SK-N-SH (cell line): ENCODE results near the gene CBLB. TPM values are rescaled to one million over a fixed set of nuclear protein-coding genes. Genes with fewer than 3 reads are reported as not detected.

Experiments
- CTCF ChIA-PET: fragments of 300-600, 350-600 bp; formaldehyde crosslinking; extraction: SDS; loops from one replicate; lab custom pipeline; 2021; lab: Yijun Ruan, JAX
- POLR2A ChIA-PET: fragments of 350-600 bp; sonication (Branson Sonifier 250); formaldehyde crosslinking; extraction: SDS; loops from one replicate; lab custom pipeline; 2020; ENCODE audit warnings: antibody characterized with exemption, inconsistent platforms; lab: Yijun Ruan, JAX
- DNase-seq: peaks from one replicate; pipeline ENCODE4 v3.0.0; 2012
- H2AFZ ChIP-seq: fragments of 200-600 bp; sonication (generic); 2 replicates; pipeline ENCODE4 v1.8.1; 2016; ENCODE audit warnings: antibody characterized with exemption, mild to moderate bottlenecking, low read depth
- H3F3A ChIP-seq: fragments of 200-600 bp; sonication (generic); replicated peaks from 2 replicates; pipeline ENCODE3; 2016; ENCODE audit warnings: antibody characterized with exemption, mild to moderate bottlenecking; ENCODE audit not compliant: insufficient read depth
- H3K27ac ChIP-seq, 2 experiments: fragments of 200-500 bp in 1 of 2; fragments of 200-600 bp in 1 of 2; sonication (Bioruptor generic) in 1 of 2; sonication (generic), shearing (Covaris generic) in 1 of 2; 2 replicates each; pipeline versions ENCODE4 v1.5.1 to v1.6.1; 2014 to 2016; ENCODE audit warnings: low read depth in 2 of 2, inconsistent platforms in 1 of 2, low read length in 1 of 2, mild to moderate bottlenecking in 1 of 2, mixed read lengths in 1 of 2
- H3K27me3 ChIP-seq: fragments of 200-600 bp; sonication (generic), shearing (Covaris generic); 2 replicates; pipeline ENCODE4 v1.6.1; 2016; ENCODE audit warnings: mixed run types; ENCODE audit not compliant: insufficient read depth
- H3K36me3 ChIP-seq, 2 experiments: fragments of 200-500 bp in 1 of 2; fragments of 200-600 bp in 1 of 2; sonication (Bioruptor generic) in 1 of 2; sonication (generic) in 1 of 2; replicated peaks in 1 of 2; 2 replicates each; pipeline versions ENCODE3 to v1.5.1; 2014 to 2016; ENCODE audit warnings: low read length in 1 of 2, mild to moderate bottlenecking in 1 of 2; ENCODE audit not compliant: insufficient read depth in 2 of 2, control insufficient read depth in 1 of 2
- H3K4me1 ChIP-seq, 2 experiments: fragments of 200-500 bp in 1 of 2; fragments of 200-600 bp in 1 of 2; sonication (Bioruptor generic) in 1 of 2; sonication (generic), shearing (Covaris generic) in 1 of 2; 2 replicates each; pipeline versions ENCODE4 v1.5.1 to v1.6.1; 2014 to 2016; ENCODE audit warnings: low read depth in 1 of 2, low read length in 1 of 2, mixed run types in 1 of 2; ENCODE audit not compliant: insufficient read depth in 2 of 2, control insufficient read depth in 1 of 2
- H3K4me2 ChIP-seq: fragments of 200-600 bp; sonication (generic), shearing (Covaris generic); 2 replicates; pipeline ENCODE4 v1.6.1; 2017; ENCODE audit warnings: mixed run types
- H3K4me3 ChIP-seq, 2 experiments: fragments of 200-500 bp in 1 of 2; fragments of 200-600 bp in 1 of 2; sonication (Bioruptor generic) in 1 of 2; sonication (generic), shearing (Covaris generic) in 1 of 2; 2 replicates each; pipeline versions ENCODE4 v1.5.1 to v1.8.1; 2014 to 2016; ENCODE audit warnings: low read depth in 2 of 2, inconsistent platforms in 1 of 2, low read length in 1 of 2, mild to moderate bottlenecking in 1 of 2, mixed read lengths in 1 of 2, moderate library complexity in 1 of 2
- H3K79me2 ChIP-seq: fragments of 200-600 bp; sonication (generic); 2 replicates; pipeline ENCODE4 v1.8.1; 2017; ENCODE audit warnings: mild to moderate bottlenecking; ENCODE audit not compliant: insufficient read depth
- H3K9ac ChIP-seq: fragments of 200-600 bp; sonication (generic); 2 replicates; pipeline ENCODE4 v1.6.1; 2017; ENCODE audit warnings: mixed run types
- H3K9me2 ChIP-seq: fragments of 200-600 bp; sonication (generic); 2 replicates; pipeline ENCODE4 v1.6.1; 2017; ENCODE audit warnings: mixed run types
- H3K9me3 ChIP-seq: fragments of 200-600 bp; sonication (generic); 2 replicates; pipeline ENCODE4 v1.6.1; 2017; ENCODE audit warnings: mixed run types, mild to moderate bottlenecking, moderate library complexity
- H4K20me1 ChIP-seq: fragments of 200-600 bp; sonication (generic); 2 replicates; pipeline ENCODE4 v1.6.1; 2017; ENCODE audit warnings: mild to moderate bottlenecking, mixed run types; ENCODE audit not compliant: insufficient read depth
- CHD2 ChIP-seq: fragments of 150-350 bp; IDR thresholded peaks from 2 replicates; pipeline ENCODE4 v1.6.1; 2018; ENCODE audit warnings: low read length; ENCODE audit not compliant: partially characterized antibody
- CTCF ChIP-seq: fragments of 200-600 bp; sonication (generic); IDR thresholded peaks from 2 replicates; pipeline ENCODE4 v1.6.1; 2017; ENCODE audit warnings: antibody characterized with exemption, mild to moderate bottlenecking, moderate library complexity
- ELF1 ChIP-seq: IDR thresholded peaks from 2 replicates; pipeline ENCODE4 v1.4.0; 2012
- EP300 ChIP-seq, 2 experiments: IDR thresholded peaks; 2 replicates each; pipeline versions ENCODE4 v1.4.0 to v1.6.1; 2012; ENCODE audit warnings: borderline replicate concordance in 1 of 2, low read depth in 1 of 2, low read length in 1 of 2
- FOSL2 ChIP-seq: IDR thresholded peaks from 2 replicates; pipeline ENCODE4 v1.4.0; 2012; ENCODE audit warnings: low read depth, mild to moderate bottlenecking, moderate library complexity, borderline replicate concordance
- FOXJ3 ChIP-seq: sonication (generic); formaldehyde crosslinking; IDR thresholded peaks from 2 replicates; pipeline ENCODE4 v1.5.1; 2020; ENCODE audit warnings: mild to moderate bottlenecking, missing genetic modification reagents
- GABPA ChIP-seq: IDR thresholded peaks from 2 replicates; pipeline ENCODE4 v1.4.0; 2012; ENCODE audit warnings: low read depth, mild to moderate bottlenecking
- NFIC ChIP-seq: IDR thresholded peaks from 2 replicates; pipeline ENCODE4 v1.4.0; 2012; ENCODE audit warnings: borderline replicate concordance
- RFX5 ChIP-seq: IDR thresholded peaks from 2 replicates; pipeline ENCODE4 v1.6.1; 2012; ENCODE audit warnings: mild to moderate bottlenecking, improper control_type of control experiment, low read length
- SMC3 ChIP-seq: IDR thresholded peaks from 2 replicates; pipeline ENCODE4 v1.6.1; 2012; ENCODE audit warnings: low read depth, low read length, improper control_type of control experiment
- TAF1 ChIP-seq: IDR thresholded peaks from 2 replicates; pipeline ENCODE4 v1.6.1; 2012; ENCODE audit warnings: low read depth, mild to moderate bottlenecking, low read length, moderate library complexity, borderline replicate concordance
- TCF12 ChIP-seq: IDR thresholded peaks from 2 replicates; pipeline ENCODE4 v1.4.0; 2012
- USF2 ChIP-seq: fragments of 150-350 bp; IDR thresholded peaks from 2 replicates; pipeline ENCODE4 v1.6.1; 2017; ENCODE audit warnings: antibody characterized with exemption, low read length, low read depth, borderline replicate concordance
- WGBS: methylation state at CpG from one replicate; pipeline ENCODE4 v1.1.6; 2017; ENCODE audit warnings: low lambda C conversion rate; 5-methylcytosine and 5-hydroxymethylcytosine counted together
- polyA plus RNA-seq, 3 experiments: library from polyadenylated mRNA; depleted of rRNA; stranded (reverse); fragments of >200 nt; gene quantifications; 2 replicates each; pipeline ENCODE4 v1.2.3, GENCODE V29; 2012
- TF ChIP-seq, protein P1 (sequence below): IDR thresholded peaks from 2 replicates; pipeline ENCODE4 v1.6.1; 2012; ENCODE audit warnings: mild to moderate bottlenecking, low read depth, low read length, moderate library complexity
- TF ChIP-seq, protein P2 (sequence below): IDR thresholded peaks from 2 replicates; pipeline ENCODE4 v1.4.0; 2012; ENCODE audit warnings: low read depth, borderline replicate concordance
- TF ChIP-seq, protein P3 (sequence below): IDR thresholded peaks from 2 replicates; pipeline ENCODE4 v1.4.0; 2012; ENCODE audit warnings: low read depth, borderline replicate concordance
- TF ChIP-seq, protein P4 (sequence below): fragments of 150-350 bp; IDR thresholded peaks from 2 replicates; pipeline ENCODE4 v1.6.1; 2016; ENCODE audit warnings: mild to moderate bottlenecking, low read depth, low read length

CBLB gene
- polyA plus RNA-seq, 1 of the 3 experiments (the other 2 are of a cell fraction), result 4.4 TPM

DNA sequence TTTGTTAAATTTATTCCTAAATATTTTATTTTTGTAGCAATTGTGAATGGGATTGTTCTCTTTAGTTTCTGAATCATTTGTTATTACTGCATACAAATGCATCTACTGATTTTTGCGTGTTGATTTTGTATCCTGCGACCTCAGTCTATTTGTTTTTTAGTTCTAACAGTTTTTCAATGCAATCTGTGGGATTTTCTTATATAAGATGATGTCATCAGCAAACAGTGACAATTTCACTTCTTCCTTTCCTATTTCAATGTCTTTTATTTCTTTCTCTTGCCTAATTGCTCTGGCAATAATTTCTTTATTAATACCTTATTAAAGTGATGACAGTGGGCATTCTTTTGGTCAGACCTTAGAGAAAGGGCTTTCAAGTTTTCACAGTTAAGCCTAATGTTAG lies 48.0 kb upstream of the CBLB start:
- Histone ChIP-seq H3K4me2 (no peak overlapping the region), H3K4me3 (no peak overlapping the region), H3K36me3 (peaks cover 0 to 9% of the 10 kb centered on the region in 2 experiments), H2AFZ (no peak overlapping the region), H3K27me3 (no peaks in the 10 kb centered on the region), H4K20me1 (no peaks in the 10 kb centered on the region), H3K9me2 (no peaks in the 10 kb centered on the region), H3K4me1 (no peaks in the 10 kb centered on the region), H3K9me3 (peaks cover 14% of the 10 kb centered on the region), H3F3A (no peaks in the 10 kb centered on the region), H3K27ac (no peak overlapping the region), H3K79me2 (no peaks in the 10 kb centered on the region), H3K9ac (no peak overlapping the region)
- WGBS, result 76% methylated on average over 2 of the region's 2 CpGs
- no peak for TF ChIP-seq GABPA
- TF ChIP-seq, protein P1, sequence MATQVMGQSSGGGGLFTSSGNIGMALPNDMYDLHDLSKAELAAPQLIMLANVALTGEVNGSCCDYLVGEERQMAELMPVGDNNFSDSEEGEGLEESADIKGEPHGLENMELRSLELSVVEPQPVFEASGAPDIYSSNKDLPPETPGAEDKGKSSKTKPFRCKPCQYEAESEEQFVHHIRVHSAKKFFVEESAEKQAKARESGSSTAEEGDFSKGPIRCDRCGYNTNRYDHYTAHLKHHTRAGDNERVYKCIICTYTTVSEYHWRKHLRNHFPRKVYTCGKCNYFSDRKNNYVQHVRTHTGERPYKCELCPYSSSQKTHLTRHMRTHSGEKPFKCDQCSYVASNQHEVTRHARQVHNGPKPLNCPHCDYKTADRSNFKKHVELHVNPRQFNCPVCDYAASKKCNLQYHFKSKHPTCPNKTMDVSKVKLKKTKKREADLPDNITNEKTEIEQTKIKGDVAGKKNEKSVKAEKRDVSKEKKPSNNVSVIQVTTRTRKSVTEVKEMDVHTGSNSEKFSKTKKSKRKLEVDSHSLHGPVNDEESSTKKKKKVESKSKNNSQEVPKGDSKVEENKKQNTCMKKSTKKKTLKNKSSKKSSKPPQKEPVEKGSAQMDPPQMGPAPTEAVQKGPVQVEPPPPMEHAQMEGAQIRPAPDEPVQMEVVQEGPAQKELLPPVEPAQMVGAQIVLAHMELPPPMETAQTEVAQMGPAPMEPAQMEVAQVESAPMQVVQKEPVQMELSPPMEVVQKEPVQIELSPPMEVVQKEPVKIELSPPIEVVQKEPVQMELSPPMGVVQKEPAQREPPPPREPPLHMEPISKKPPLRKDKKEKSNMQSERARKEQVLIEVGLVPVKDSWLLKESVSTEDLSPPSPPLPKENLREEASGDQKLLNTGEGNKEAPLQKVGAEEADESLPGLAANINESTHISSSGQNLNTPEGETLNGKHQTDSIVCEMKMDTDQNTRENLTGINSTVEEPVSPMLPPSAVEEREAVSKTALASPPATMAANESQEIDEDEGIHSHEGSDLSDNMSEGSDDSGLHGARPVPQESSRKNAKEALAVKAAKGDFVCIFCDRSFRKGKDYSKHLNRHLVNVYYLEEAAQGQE, result no peak
- TF ChIP-seq FOXJ3 (CRISPR knock-in tag), result no peak
- no peak for TF ChIP-seq EP300 (IDR thresholded peaks at IDR 0.05; ENCODE audit: borderline replicate concordance in 1 of 2, low read depth in 1 of 2, low read length in 1 of 2)
- no peak for TF ChIP-seq TCF12
- TF ChIP-seq FOSL2, result no peak
- TF ChIP-seq ELF1, result no peak
- TF ChIP-seq, protein P2, sequence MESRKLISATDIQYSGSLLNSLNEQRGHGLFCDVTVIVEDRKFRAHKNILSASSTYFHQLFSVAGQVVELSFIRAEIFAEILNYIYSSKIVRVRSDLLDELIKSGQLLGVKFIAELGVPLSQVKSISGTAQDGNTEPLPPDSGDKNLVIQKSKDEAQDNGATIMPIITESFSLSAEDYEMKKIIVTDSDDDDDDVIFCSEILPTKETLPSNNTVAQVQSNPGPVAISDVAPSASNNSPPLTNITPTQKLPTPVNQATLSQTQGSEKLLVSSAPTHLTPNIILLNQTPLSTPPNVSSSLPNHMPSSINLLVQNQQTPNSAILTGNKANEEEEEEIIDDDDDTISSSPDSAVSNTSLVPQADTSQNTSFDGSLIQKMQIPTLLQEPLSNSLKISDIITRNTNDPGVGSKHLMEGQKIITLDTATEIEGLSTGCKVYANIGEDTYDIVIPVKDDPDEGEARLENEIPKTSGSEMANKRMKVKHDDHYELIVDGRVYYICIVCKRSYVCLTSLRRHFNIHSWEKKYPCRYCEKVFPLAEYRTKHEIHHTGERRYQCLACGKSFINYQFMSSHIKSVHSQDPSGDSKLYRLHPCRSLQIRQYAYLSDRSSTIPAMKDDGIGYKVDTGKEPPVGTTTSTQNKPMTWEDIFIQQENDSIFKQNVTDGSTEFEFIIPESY, result no peak
- no peak for TF ChIP-seq NFIC
- TF ChIP-seq, protein P3, sequence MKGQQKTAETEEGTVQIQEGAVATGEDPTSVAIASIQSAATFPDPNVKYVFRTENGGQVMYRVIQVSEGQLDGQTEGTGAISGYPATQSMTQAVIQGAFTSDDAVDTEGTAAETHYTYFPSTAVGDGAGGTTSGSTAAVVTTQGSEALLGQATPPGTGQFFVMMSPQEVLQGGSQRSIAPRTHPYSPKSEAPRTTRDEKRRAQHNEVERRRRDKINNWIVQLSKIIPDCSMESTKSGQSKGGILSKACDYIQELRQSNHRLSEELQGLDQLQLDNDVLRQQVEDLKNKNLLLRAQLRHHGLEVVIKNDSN, result no peak
- TF ChIP-seq, protein P4, sequence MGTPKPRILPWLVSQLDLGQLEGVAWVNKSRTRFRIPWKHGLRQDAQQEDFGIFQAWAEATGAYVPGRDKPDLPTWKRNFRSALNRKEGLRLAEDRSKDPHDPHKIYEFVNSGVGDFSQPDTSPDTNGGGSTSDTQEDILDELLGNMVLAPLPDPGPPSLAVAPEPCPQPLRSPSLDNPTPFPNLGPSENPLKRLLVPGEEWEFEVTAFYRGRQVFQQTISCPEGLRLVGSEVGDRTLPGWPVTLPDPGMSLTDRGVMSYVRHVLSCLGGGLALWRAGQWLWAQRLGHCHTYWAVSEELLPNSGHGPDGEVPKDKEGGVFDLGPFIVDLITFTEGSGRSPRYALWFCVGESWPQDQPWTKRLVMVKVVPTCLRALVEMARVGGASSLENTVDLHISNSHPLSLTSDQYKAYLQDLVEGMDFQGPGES, result no peak
- TF ChIP-seq SMC3, result no peak
- TF ChIP-seq TAF1, result no peak
- TF ChIP-seq CTCF, result no peak
- no peak for TF ChIP-seq RFX5
- TF ChIP-seq USF2, result no peak
- no peak for TF ChIP-seq CHD2
- DNase-seq, result no peak
- ChIA-PET CTCF (no interaction called here), POLR2A (no interaction called here)
